SK-N-SH (cell line): Measurements from ENCODE around the gene KRTAP20-2.

ENCODE experiments used
- CHD2 ChIP-seq: fragments of 150-350 bp; IDR thresholded peaks from 2 replicates; pipeline ENCODE4 v1.6.1; 2018; ENCODE audit warnings: low read length; ENCODE audit not compliant: partially characterized antibody
- EP300 ChIP-seq, 2 experiments: IDR thresholded peaks; 2 replicates each; pipeline versions ENCODE4 v1.4.0 to v1.6.1; 2012; ENCODE audit warnings: borderline replicate concordance in 1 of 2, low read depth in 1 of 2, low read length in 1 of 2
- EZH2phosphoT487 ChIP-seq: fragments of 200-600 bp; sonication (generic); IDR thresholded peaks from 2 replicates; pipeline ENCODE4 v1.6.1; 2017; ENCODE audit warnings: low read depth, mixed run types, mild to moderate bottlenecking, antibody characterized with exemption, moderate library complexity, borderline replicate concordance
- GABPA ChIP-seq: IDR thresholded peaks from 2 replicates; pipeline ENCODE4 v1.4.0; 2012; ENCODE audit warnings: low read depth, mild to moderate bottlenecking
- GATA2 ChIP-seq: sonication (generic); formaldehyde crosslinking; IDR thresholded peaks from 2 replicates; pipeline ENCODE4 v1.5.0; 2020; ENCODE audit warnings: mild to moderate bottlenecking, missing genetic modification reagents
- NFIC ChIP-seq: IDR thresholded peaks from 2 replicates; pipeline ENCODE4 v1.4.0; 2012; ENCODE audit warnings: borderline replicate concordance
- SIN3A ChIP-seq: IDR thresholded peaks from 2 replicates; pipeline ENCODE4 v1.6.1; 2012; ENCODE audit warnings: low read depth, mild to moderate bottlenecking, low read length, moderate library complexity, borderline replicate concordance
- TAF1 ChIP-seq: IDR thresholded peaks from 2 replicates; pipeline ENCODE4 v1.6.1; 2012; ENCODE audit warnings: low read depth, mild to moderate bottlenecking, low read length, moderate library complexity, borderline replicate concordance
- TEAD4 ChIP-seq: IDR thresholded peaks from 2 replicates; pipeline ENCODE4 v1.4.0; 2012; ENCODE audit warnings: mild to moderate bottlenecking, borderline replicate concordance; ENCODE audit not compliant: insufficient read depth
- YY1 ChIP-seq: IDR thresholded peaks from 2 replicates; pipeline ENCODE4 v1.4.0; 2012; ENCODE audit warnings: low read depth, mild to moderate bottlenecking
- TF ChIP-seq, protein P1 (sequence below): IDR thresholded peaks from 2 replicates; pipeline ENCODE4 v1.4.0; 2012; ENCODE audit warnings: low read depth, borderline replicate concordance
- TF ChIP-seq, protein P2 (sequence below): fragments of 200-600 bp; sonication (generic); IDR thresholded peaks from 2 replicates; pipeline ENCODE4 v1.6.1; 2017; ENCODE audit warnings: antibody characterized with exemption, mild to moderate bottlenecking, moderate library complexity

DNA sequence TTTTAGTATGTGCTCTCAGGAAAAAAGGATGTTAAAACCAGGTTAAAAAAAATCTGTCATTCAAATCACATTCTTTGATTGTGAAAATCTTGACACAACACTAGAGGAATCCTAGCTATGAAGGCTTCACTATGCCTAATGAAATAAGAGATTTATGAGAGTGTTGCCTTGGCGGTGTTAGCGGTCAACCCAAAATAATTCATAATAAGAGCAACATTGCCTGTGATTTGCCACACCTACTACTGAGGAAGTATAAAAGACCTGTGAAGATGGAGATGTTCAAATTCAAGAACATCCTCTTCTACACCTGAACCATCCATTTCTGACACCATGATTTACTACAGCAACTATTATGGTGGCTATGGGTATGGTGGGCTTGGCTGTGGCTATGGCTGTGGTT, 18.9 kb upstream of the KRTAP20-2 start, which contains the start of gene KRTAP20-1:
- TF ChIP-seq EP300 (IDR thresholded peaks at IDR 0.05; ENCODE audit: borderline replicate concordance in 1 of 2, low read depth in 1 of 2, low read length in 1 of 2), result no peak
- TF ChIP-seq, protein P1, sequence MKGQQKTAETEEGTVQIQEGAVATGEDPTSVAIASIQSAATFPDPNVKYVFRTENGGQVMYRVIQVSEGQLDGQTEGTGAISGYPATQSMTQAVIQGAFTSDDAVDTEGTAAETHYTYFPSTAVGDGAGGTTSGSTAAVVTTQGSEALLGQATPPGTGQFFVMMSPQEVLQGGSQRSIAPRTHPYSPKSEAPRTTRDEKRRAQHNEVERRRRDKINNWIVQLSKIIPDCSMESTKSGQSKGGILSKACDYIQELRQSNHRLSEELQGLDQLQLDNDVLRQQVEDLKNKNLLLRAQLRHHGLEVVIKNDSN, result no peak
- TF ChIP-seq, protein P2, sequence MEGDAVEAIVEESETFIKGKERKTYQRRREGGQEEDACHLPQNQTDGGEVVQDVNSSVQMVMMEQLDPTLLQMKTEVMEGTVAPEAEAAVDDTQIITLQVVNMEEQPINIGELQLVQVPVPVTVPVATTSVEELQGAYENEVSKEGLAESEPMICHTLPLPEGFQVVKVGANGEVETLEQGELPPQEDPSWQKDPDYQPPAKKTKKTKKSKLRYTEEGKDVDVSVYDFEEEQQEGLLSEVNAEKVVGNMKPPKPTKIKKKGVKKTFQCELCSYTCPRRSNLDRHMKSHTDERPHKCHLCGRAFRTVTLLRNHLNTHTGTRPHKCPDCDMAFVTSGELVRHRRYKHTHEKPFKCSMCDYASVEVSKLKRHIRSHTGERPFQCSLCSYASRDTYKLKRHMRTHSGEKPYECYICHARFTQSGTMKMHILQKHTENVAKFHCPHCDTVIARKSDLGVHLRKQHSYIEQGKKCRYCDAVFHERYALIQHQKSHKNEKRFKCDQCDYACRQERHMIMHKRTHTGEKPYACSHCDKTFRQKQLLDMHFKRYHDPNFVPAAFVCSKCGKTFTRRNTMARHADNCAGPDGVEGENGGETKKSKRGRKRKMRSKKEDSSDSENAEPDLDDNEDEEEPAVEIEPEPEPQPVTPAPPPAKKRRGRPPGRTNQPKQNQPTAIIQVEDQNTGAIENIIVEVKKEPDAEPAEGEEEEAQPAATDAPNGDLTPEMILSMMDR, result no peak
- no peak for TF ChIP-seq TEAD4
- no peak for TF ChIP-seq CHD2
- TF ChIP-seq YY1, result no peak
- no peak for TF ChIP-seq TAF1
- TF ChIP-seq GATA2 (CRISPR knock-in tag), result no peak
- TF ChIP-seq NFIC, result no peak
- no peak for TF ChIP-seq EZH2phosphoT487
- TF ChIP-seq GABPA, result no peak
- no peak for TF ChIP-seq SIN3A
